ENCODE results near the gene CFTR.

CFTR gene

GRCh38 chr7:117616694-117617093 lies 136.9 kb downstream of the CFTR start:
- Histone ChIP-seq H3K4me1 (ENCODE audit: control insufficient read depth, insufficient read depth, low read length) (no peaks in the 10 kb centered on the region), H3K4me3 (ENCODE audit: low read depth, low read length) (no peak overlapping the region), H3K36me3 (ENCODE audit: control insufficient read depth in 2 of 2, insufficient read depth in 1 of 2, low read length in 2 of 2) (no peaks in the 10 kb centered on the region), H3K27ac (ENCODE audit: extremely low read depth, low read depth, low read length) (no peak overlapping the region), H3K9me3 (ENCODE audit: control insufficient read depth, insufficient read depth, low read depth, low read length) (no peaks in the 10 kb centered on the region)
- POLR2A ChIA-PET: no interaction called here
- no peak for TF ChIP-seq HIC1 (tag by site-specific recombination; IDR thresholded peaks at IDR 0.05)
- TF ChIP-seq ZNF600 (tag by site-specific recombination; IDR thresholded peaks at IDR 0.05): no peak
- no peak for TF ChIP-seq ZSCAN30 (tag by site-specific recombination; IDR thresholded peaks at IDR 0.05)
- no peak for TF ChIP-seq ZNF433 (tag by site-specific recombination; IDR thresholded peaks at IDR 0.05; ENCODE audit: low read depth)
- no peak for TF ChIP-seq ZNF677 (tag by site-specific recombination; IDR thresholded peaks at IDR 0.05)
- TF ChIP-seq ZNF10 (tag by site-specific recombination; IDR thresholded peaks at IDR 0.05): no peak
- no peak for TF ChIP-seq ZBTB48 (tag by site-specific recombination; IDR thresholded peaks at IDR 0.05)
- TF ChIP-seq ZBTB11 (tag by site-specific recombination; conservative IDR thresholded peaks at IDR 0.05; ENCODE audit: low read depth): no peak
- CTCF ChIA-PET: interaction anchor here (0.6 to 1.6 kb wide), 2 partner anchors 99 to 537 kb away, joined by 4 to 5 read pairs; no protein-coding TSS in a partner anchor

GRCh38 chr7:117619681-117620080 lies 139.9 kb downstream of the CFTR start:
- POLR2A ChIA-PET: no interaction called here
- H3K4me1 ChIP-seq (ENCODE audit: control insufficient read depth, insufficient read depth, low read length): no peaks in the 10 kb centered on the region
- no peak overlapping the region for H3K4me3 ChIP-seq (ENCODE audit: low read depth, low read length)
- CTCF ChIA-PET: no interaction called here
- H3K36me3 ChIP-seq (ENCODE audit: control insufficient read depth in 2 of 2, insufficient read depth in 1 of 2, low read length in 2 of 2): no peaks in the 10 kb centered on the region
- no peak overlapping the region for H3K27ac ChIP-seq (ENCODE audit: extremely low read depth, low read depth, low read length)
- no peaks in the 10 kb centered on the region for H3K9me3 ChIP-seq (ENCODE audit: control insufficient read depth, insufficient read depth, low read depth, low read length)
- no peak for TF ChIP-seq KLF1 (tag by site-specific recombination; IDR thresholded peaks at IDR 0.05)
- TF ChIP-seq ZNF639 (tag by site-specific recombination; IDR thresholded peaks at IDR 0.05): no peak
- TF ChIP-seq ZNF677 (tag by site-specific recombination; IDR thresholded peaks at IDR 0.05): no peak
- TF ChIP-seq ZSCAN18 (tag by site-specific recombination; IDR thresholded peaks at IDR 0.05): no peak
- no peak for TF ChIP-seq PATZ1 (tag by site-specific recombination; IDR thresholded peaks at IDR 0.05)
- TF ChIP-seq ZNF660 (tag by site-specific recombination; IDR thresholded peaks at IDR 0.05): no peak
- TF ChIP-seq ZNF426 (tag by site-specific recombination; IDR thresholded peaks at IDR 0.05): no peak
- TF ChIP-seq ZIC2 (tag by site-specific recombination; IDR thresholded peaks at IDR 0.05): no peak
- TF ChIP-seq ZNF221 (tag by site-specific recombination; IDR thresholded peaks at IDR 0.05; ENCODE audit: borderline replicate concordance): no peak
- TF ChIP-seq ZNF274 (IDR thresholded peaks at IDR 0.05; ENCODE audit: low read length): no peak
- TF ChIP-seq ZNF274 (tag by site-specific recombination; IDR thresholded peaks at IDR 0.05; ENCODE audit: borderline replicate concordance): no peak
- no peak for TF ChIP-seq ZNF302 (tag by site-specific recombination; IDR thresholded peaks at IDR 0.05; ENCODE audit: low read depth)
- no peak for TF ChIP-seq ZNF416 (tag by site-specific recombination; IDR thresholded peaks at IDR 0.05)
- TF ChIP-seq ZFP3 (tag by site-specific recombination; IDR thresholded peaks at IDR 0.05; ENCODE audit: low read depth): no peak
- TF ChIP-seq YY2 (tag by site-specific recombination; IDR thresholded peaks at IDR 0.05): no peak
- TF ChIP-seq ZNF501 (tag by site-specific recombination; IDR thresholded peaks at IDR 0.05): no peak
- no peak for TF ChIP-seq ZNF544 (tag by site-specific recombination; IDR thresholded peaks at IDR 0.05)
